ENCODE results near the gene ADNP. TPM values are rescaled to one million over a fixed set of nuclear protein-coding genes. Genes with fewer than 3 reads are reported as not detected.
"Not testable (repeated sequence)": the region's sequence is repeated elsewhere in the genome, so short reads cannot be mapped to it uniquely, and the experiment has no call there.

ADNP gene
- total RNA-seq, 1 experiment from 2014 or later, result 23.5 TPM

DNA sequence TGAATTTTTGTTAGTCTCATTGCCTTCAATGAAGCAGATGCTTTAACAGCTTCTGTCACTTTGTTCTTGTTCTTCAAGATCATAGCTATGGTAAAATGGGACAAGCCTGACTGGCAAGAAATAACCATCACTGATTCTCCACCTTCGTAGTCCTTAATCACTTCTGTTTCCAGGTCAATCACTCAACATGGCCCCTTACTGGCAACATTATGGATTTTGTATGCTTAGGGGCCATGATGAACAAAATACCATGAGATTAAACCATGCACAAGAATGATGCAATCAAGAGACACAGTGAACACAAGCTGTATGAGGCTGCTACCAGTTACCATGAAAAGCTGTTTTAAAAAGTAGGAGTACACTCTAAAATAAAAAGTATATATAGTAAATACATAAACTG is 32.8 kb downstream of the ADNP start:
- peaks cover 35% of the 10 kb centered on the region for H3K36me3 ChIP-seq (replicated peaks; ENCODE audit: control insufficient read depth, insufficient read depth, low read length)
- H3K4me3 ChIP-seq (ENCODE audit: insufficient read depth, low read depth, low read length), result no peak overlapping the region
- no peaks in the 10 kb centered on the region for H3K27me3 ChIP-seq (ENCODE audit: control insufficient read depth, insufficient read depth, low read length)
- DNase-seq, result no peak

DNA sequence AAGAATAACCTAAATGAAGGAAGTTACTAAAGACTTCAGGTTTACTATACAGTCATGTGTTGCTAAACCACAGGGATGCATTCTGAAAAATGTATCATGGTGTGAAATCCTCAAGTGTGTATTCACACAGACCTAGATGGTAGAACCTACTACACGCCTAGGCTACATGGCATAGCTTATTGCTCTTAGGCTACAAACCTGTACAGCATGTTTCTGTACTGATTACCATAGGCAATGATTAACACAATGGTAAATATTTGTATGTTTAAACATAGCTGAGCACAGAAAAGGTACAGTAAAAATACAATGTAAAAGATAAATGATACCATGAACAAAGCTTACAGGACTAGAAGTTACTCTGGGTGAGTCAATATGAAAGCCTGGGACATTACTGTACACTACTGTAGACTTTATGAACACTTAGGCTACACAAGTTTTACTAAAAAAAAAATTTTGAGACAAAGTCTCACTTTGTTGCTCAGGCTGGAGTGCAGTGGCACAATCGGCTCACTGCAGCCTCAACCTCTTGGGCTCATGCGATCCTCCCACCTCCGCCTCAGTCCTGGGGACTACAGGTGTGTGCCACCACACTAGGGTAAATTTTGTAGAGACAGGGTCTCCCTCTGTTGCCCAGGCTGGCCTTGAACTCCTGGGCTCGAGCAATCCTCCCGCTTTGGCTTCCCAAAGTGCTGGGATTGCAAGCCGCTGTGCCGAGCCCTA is 36.0 kb downstream of the ADNP start:
- Histone ChIP-seq H3K4me3 (ENCODE audit: insufficient read depth, low read depth, low read length) (no peak overlapping the region), H3K36me3 (replicated peaks; ENCODE audit: control insufficient read depth, insufficient read depth, low read length) (peaks cover 47% of the 10 kb centered on the region), H3K27me3 (ENCODE audit: control insufficient read depth, insufficient read depth, low read length) (no peaks in the 10 kb centered on the region)
- no peak for DNase-seq

DNA sequence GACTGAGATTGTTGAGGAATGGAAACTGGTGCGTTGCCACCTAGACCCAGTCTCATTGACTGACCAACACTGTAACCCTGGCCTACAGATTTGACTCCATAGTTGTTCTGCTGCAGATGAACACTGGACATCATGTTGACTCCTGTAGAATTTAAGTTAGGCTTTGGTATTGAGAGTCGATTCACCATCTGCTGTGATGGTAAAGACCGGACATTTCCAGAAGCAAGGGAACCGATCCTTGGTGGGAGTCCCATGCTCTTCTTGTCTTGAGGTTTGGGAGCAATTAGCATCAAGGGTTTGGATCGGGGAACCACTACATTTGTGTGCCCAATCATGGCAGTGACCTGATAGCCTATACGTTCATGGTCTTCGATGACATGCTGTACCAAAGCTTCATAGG is 37.6 kb downstream of the ADNP start:
- H3K4me3 ChIP-seq (ENCODE audit: insufficient read depth, low read depth, low read length), result no peak overlapping the region
- peaks cover 48% of the 10 kb centered on the region for H3K36me3 ChIP-seq (replicated peaks; ENCODE audit: control insufficient read depth, insufficient read depth, low read length)
- H3K27me3 ChIP-seq (ENCODE audit: control insufficient read depth, insufficient read depth, low read length), result no peaks in the 10 kb centered on the region
- DNase-seq, result no peak

DNA sequence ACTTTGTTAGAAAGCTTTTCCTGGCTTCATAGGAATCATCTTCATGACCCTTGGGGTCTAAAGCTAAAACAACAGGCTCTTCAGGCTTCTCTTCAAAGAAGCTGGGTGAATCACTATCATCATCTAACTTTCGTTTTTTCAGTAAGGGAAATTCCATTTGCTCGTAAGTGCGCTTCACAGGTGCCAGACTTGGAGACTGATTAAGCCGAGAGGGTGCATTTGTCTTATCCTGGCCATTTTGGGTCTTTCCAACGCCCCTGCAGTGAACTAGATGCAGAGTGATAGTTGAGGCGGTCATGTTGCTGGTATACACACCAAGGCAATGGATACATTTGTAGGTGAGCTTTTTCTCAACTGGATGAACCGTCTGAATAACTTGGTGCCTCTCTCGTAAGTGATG is 38.8 kb downstream of the ADNP start:
- H3K36me3 ChIP-seq (replicated peaks; ENCODE audit: control insufficient read depth, insufficient read depth, low read length), result peaks cover 40% of the 10 kb centered on the region
- H3K27me3 ChIP-seq (ENCODE audit: control insufficient read depth, insufficient read depth, low read length), result no peaks in the 10 kb centered on the region
- no peak for DNase-seq
- no peak overlapping the region for H3K4me3 ChIP-seq (ENCODE audit: insufficient read depth, low read depth, low read length)

DNA sequence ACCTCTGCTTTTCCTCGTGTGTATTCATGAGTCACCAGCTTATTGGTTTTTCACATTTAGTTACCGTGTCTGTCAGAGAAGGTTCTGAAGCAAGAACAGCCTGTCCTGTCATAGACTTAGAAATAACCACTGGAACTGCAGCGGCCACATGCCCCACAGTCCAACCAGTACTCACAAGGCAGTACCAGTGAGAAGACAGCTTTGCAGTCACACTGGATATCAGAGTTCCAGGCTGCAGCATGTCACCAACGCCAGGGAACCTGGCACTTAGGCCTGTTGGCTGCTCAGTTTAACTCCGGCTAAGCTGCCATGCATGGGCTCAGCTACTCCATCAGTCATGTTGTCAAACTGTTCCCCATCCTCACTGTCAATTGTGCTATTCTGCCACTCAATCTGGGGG is 40.1 kb downstream of the ADNP start:
- DNase-seq, result no peak
- no peak overlapping the region for H3K4me3 ChIP-seq (ENCODE audit: insufficient read depth, low read depth, low read length)
- H3K27me3 ChIP-seq (ENCODE audit: control insufficient read depth, insufficient read depth, low read length), result no peaks in the 10 kb centered on the region
- H3K36me3 ChIP-seq (replicated peaks; ENCODE audit: control insufficient read depth, insufficient read depth, low read length), result peaks cover 36% of the 10 kb centered on the region

DNA sequence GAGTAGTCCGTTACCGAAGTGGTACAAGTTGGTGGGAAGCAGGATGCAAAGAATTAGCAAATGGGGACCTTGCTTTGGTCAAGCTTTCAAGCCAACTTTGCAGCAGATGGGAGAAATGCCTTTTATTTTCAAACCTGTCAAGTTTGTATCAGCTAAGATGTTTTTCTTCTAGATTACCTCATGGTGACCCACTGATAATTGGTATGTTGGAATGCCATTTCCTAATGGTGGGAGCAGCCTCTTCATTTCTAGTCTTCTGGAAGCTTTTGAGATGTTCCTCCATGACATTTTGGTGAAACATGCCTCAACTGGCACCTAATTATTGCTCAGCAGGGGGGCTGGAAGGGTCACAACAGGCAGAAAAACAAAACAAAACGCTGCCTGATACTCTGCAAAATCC is 43.7 kb downstream of the ADNP start:
- Histone ChIP-seq H3K4me3 (ENCODE audit: insufficient read depth, low read depth, low read length) (no peak overlapping the region), H3K27me3 (ENCODE audit: control insufficient read depth, insufficient read depth, low read length) (no peaks in the 10 kb centered on the region), H3K36me3 (replicated peaks; ENCODE audit: control insufficient read depth, insufficient read depth, low read length) (peaks cover 18% of the 10 kb centered on the region)
- no peak for DNase-seq

DNA sequence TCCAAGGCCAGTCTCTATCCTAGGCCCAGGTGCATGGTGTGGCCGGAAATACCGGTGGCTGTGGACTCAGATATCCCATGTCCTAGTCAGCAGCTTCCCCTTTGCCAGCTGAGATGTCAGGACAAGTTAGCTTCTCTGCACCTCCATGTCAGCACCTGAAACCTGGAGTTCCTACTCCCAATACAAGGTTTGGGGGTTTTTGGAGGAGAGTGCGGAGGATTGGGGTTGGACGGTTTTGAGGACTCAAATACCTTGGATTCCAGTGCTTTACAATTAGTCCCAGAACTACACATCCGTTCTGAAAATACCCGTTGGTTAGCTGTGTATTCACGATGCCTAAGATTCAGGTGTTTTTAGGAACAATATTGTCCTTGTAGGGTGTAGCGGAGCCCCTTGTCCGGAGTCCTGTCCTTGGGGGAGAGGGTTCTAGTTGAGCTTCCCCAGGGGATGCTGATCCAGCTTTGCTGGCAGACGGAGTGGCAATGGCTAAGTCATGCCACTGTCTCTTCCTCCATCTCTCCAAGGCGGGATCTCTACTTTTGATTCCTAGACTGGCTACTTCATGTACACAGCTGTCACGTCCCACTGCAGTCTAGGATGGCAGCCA is 45.0 kb downstream of the ADNP start:
- Histone ChIP-seq H3K4me3 (ENCODE audit: insufficient read depth, low read depth, low read length) (no peak overlapping the region), H3K27me3 (ENCODE audit: control insufficient read depth, insufficient read depth, low read length) (no peaks in the 10 kb centered on the region), H3K36me3 (replicated peaks; ENCODE audit: control insufficient read depth, insufficient read depth, low read length) (peaks cover 10% of the 10 kb centered on the region)
- DNase-seq, result no peak

DNA sequence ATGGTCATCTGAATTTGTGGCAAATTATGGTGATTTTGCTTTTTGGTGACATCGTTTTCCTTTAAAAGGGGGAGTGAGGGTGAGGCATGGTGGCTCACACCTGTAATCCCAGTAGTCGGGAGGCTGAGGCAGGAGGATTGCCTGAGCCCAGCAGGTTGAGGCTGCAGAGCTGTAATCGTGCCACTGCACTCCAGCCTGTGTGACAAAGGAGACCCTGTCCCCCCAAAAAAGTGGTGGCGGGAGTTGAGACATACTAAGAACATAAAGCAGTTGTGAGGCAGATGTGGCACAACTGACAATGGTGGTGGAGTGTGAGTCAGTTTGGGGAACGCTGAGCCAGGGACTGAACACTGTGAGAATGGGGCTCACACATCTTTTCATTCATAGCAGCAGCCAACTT is 45.5 kb downstream of the ADNP start:
- Histone ChIP-seq H3K27me3 (ENCODE audit: control insufficient read depth, insufficient read depth, low read length) (no peaks in the 10 kb centered on the region), H3K36me3 (replicated peaks; ENCODE audit: control insufficient read depth, insufficient read depth, low read length) (peaks cover 7% of the 10 kb centered on the region), H3K4me3 (ENCODE audit: insufficient read depth, low read depth, low read length) (no peak overlapping the region)
- DNase-seq, result no peak

DNA sequence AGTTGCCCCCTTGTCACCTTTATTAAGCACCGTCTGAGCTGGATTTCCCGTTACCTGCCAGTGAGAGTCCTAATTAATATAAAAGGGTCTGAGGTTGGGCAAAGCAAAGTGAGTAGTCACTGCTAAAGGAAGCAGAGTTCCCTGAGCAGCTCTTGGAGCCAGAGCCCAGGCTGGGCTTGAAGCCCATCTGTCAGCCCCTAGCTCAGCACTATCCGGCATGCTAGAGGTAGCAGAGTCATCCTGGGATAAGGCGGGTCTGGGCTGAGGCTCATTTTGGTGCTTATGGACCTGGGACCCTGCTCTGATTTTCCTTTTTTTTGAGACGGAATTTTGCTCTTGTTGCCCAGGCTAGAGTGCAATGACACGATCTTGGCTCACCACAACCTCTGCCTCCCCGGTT is 46.2 kb downstream of the ADNP start:
- DNase-seq, result peak; percentile 16
- H3K36me3 ChIP-seq (replicated peaks; ENCODE audit: control insufficient read depth, insufficient read depth, low read length), result peaks cover 6% of the 10 kb centered on the region
- no peak overlapping the region for H3K4me3 ChIP-seq (ENCODE audit: insufficient read depth, low read depth, low read length)
- H3K27me3 ChIP-seq (ENCODE audit: control insufficient read depth, insufficient read depth, low read length), result no peaks in the 10 kb centered on the region

DNA sequence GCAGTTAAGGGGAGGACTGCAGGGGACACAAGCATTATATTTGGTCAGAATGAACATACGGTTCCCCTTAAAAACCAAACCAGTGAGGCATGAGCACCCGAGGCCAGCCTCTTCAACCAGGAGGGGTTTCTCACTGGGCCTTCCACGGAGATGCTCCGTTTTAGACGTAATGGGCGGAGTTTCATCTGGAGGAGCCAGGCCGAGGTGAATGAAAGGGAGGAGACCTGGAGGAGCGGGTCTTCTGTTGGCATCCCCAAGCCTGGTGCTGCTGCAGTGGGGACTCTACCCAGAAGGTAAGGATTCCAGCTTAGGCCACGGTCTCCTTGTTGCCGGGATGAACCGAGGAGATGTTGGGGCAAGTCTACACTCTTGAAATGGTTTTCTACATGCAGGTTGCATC is 47.4 kb downstream of the ADNP start:
- no peak overlapping the region for H3K4me3 ChIP-seq (ENCODE audit: insufficient read depth, low read depth, low read length)
- no peaks in the 10 kb centered on the region for H3K27me3 ChIP-seq (ENCODE audit: control insufficient read depth, insufficient read depth, low read length)
- DNase-seq, result peak; percentile 28
- peaks cover 1% of the 10 kb centered on the region for H3K36me3 ChIP-seq (replicated peaks; ENCODE audit: control insufficient read depth, insufficient read depth, low read length)

DNA sequence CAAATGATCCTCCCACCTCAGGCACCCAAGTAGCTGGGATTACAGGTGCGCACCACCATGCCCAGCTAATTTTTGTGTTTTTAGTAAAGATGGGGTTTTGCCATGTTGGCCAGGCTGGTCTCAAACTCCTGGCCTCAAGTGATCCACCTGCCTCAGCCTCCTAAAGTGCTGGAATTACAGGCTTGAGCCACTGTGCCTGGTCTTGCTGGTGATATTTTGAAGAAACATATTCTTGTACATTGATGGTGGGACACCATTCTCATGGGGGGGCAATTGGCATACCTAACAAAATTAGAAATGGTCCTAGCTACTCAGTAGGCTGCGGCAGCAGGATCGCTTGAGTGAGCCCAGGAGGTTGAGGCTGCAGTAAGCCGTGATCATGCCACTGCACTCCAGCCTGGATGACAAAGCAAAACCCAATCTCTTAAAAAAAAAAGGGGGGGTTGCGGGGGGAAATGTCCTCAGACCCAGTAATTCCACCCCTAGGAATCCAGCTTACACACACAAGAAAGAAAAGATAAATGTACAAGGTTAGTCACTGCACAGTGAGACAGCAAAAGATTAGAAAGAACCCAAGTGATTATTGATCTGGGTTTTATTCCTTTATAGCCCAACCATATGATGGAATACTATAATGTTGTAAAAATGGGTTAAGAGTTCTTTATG is 49.3 kb downstream of the ADNP start:
- H3K27me3 ChIP-seq (ENCODE audit: control insufficient read depth, insufficient read depth, low read length); DNase-seq; H3K4me3 ChIP-seq (ENCODE audit: insufficient read depth, low read depth, low read length); H3K36me3 ChIP-seq (replicated peaks; ENCODE audit: control insufficient read depth, insufficient read depth, low read length): not testable (repeated sequence)

DNA sequence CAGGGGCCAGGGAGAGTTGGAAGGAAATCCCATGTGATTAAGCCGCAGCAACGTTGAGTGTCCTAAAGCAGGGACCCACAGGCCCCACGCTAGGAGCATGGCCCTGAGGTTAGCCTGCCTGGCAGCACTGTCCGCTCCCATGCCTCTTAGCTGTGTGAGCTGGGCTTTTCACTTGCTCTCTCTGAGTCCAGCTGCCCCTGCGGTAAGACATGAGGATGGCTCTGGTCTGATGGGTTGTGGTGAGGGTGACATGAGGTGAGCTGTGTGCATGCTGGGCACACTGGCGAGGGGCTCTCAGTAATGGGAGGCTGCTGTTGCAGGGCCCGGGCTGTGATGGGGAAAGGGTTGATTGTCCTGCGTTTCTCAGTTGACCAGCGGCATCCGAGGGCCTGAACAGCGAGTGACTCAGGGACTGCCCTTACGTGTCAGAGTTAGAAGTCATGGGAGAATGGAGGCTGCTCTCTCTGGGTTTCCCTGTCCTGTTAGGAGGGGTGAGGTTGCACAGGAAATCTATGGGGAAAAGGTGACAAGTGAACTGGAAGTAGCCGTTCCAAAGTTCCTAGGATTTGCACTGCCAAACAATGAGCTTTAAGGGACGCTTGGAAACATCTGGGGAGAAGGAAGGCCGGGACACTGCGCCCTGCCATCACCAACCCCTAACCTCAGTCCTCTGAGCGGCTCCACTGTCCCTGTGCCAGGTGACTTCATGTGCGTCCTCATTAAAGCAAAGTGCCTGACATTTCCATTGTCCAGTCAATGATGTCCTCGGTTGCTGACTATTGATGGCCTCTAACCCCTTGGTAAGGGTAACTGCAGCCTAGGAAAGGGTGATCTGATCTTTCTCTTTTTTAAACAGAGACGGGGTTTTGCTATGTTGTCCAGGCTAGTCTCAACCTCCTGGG is 51.3 kb downstream of the ADNP start:
- peak; percentile 12 for DNase-seq
- Histone ChIP-seq H3K27me3 (ENCODE audit: control insufficient read depth, insufficient read depth, low read length) (no peaks in the 10 kb centered on the region), H3K36me3 (replicated peaks; ENCODE audit: control insufficient read depth, insufficient read depth, low read length) (peaks cover 4% of the 10 kb centered on the region), H3K4me3 (ENCODE audit: insufficient read depth, low read depth, low read length) (no peak overlapping the region)

DNA sequence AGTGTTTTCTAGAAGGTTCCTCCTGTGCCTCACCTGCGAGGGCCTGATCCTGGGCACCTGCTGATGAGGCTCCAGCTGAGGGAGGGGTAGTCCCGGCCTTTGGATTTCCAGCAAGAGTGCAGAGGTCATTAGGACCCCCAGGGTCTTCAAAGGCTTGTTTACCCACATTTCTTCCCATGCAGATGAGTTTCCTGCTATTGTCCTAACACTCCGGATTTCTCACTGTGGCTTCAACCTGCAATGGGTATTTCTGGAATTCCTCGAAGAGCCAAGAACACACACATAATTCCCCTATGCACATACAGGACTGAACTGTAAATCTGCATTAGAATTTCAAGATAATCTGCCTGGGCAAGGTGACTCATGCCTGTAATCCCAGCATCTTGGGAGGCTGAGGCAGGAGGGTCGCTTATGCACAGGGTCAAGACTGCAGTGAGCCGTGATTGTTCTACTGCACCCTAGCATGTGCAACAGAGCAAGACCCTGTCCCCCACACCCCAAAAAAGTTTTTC is 53.9 kb downstream of the ADNP start:
- H3K4me3 ChIP-seq (ENCODE audit: insufficient read depth, low read depth, low read length), result no peak overlapping the region
- peaks cover 4% of the 10 kb centered on the region for H3K36me3 ChIP-seq (replicated peaks; ENCODE audit: control insufficient read depth, insufficient read depth, low read length)
- peak; percentile 42 for DNase-seq
- H3K27me3 ChIP-seq (ENCODE audit: control insufficient read depth, insufficient read depth, low read length), result no peaks in the 10 kb centered on the region

DNA sequence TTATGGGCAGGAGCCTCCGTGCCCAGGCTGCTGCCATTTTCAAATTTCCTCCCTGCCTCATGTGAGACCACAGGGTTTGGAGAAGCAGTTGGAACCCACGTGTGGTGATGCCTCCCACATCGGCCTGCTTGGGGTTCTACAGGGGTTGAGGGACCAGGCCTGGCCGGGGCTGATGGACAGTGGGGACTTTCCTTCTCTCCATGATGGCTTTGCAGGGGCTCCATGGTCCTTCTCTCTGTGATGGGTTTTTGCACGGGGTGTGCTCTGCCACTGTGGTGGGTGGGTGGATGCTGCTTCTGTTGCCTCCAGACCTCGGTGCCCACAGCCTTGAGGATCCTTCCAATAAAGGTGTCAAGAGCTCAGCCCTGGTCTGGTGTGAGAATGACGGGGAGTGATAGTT is 54.4 kb downstream of the ADNP start:
- Histone ChIP-seq H3K27me3 (ENCODE audit: control insufficient read depth, insufficient read depth, low read length) (no peaks in the 10 kb centered on the region), H3K4me3 (ENCODE audit: insufficient read depth, low read depth, low read length) (no peak overlapping the region), H3K36me3 (replicated peaks; ENCODE audit: control insufficient read depth, insufficient read depth, low read length) (peaks cover 4% of the 10 kb centered on the region)
- no peak for DNase-seq
